Measurements from ENCODE around the gene SBF2. TPM values are rescaled to one million over a fixed set of nuclear protein-coding genes. Genes with fewer than 3 reads are reported as not detected.

SBF2 gene
- total RNA-seq, 4 donors from 2014 or later, result 29.7 to 60.4 (median 36.0) TPM

GRCh38 chr11:10114593-10115404 is 179.2 kb downstream of the SBF2 start:
- intact Hi-C loops (cut with DNase I; ENCODE audit: low total_unique reads), result no loop called here
- DNase-seq (ENCODE audit: low spot score in 2 of 2), result no peak
- WGBS, 2 donors, result 76 to 82% methylated on average over 3 of the region's 3 CpGs
- TF ChIP-seq POLR2A (IDR thresholded peaks at IDR 0.05), result no peak
- TF ChIP-seq CTCF (IDR thresholded peaks at IDR 0.05), result no peak
- H3K4me3 ChIP-seq (ENCODE audit: low read depth, poor library complexity, severe bottlenecking), result no peak overlapping the region

GRCh38 chr11:10113852-10114251 is 180.2 kb downstream of the SBF2 start:
- DNase-seq (ENCODE audit: low spot score in 2 of 2), result no peak
- no peak for TF ChIP-seq POLR2A (IDR thresholded peaks at IDR 0.05)
- TF ChIP-seq CTCF (IDR thresholded peaks at IDR 0.05), result no peak
- H3K4me3 ChIP-seq (ENCODE audit: low read depth, poor library complexity, severe bottlenecking), result no peak overlapping the region
- intact Hi-C loops (cut with DNase I; ENCODE audit: low total_unique reads), result no loop called here

DNA sequence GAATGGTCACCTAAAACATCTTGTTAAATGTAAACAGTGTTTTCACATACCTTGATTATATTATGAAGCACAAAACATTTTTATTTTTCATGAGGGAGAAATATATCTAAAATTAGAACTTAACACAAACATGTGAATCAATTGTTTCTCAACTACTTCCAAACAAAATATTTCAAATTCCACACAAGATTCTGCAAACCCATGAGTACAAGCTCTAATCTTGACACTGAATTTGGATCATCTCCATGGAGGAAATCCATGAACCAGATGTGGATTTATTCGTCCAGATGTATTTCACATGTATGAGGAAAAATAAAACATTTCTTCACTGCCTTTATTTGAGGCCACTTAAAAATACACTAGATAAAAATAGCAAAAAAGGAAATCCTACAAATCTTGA is 184.2 kb downstream of the SBF2 start:
- TF ChIP-seq POLR2A (IDR thresholded peaks at IDR 0.05), result no peak
- no peak for TF ChIP-seq CTCF (IDR thresholded peaks at IDR 0.05)
- intact Hi-C loops (cut with DNase I; ENCODE audit: low total_unique reads), result no loop called here
- WGBS, 2 donors, result 20 to 26% methylated on average over 1 of the region's 1 CpG
- DNase-seq (ENCODE audit: low spot score in 2 of 2), result peak in 1 of 2 donors; percentile 30
- no peak overlapping the region for H3K4me3 ChIP-seq (ENCODE audit: low read depth, poor library complexity, severe bottlenecking)

DNA sequence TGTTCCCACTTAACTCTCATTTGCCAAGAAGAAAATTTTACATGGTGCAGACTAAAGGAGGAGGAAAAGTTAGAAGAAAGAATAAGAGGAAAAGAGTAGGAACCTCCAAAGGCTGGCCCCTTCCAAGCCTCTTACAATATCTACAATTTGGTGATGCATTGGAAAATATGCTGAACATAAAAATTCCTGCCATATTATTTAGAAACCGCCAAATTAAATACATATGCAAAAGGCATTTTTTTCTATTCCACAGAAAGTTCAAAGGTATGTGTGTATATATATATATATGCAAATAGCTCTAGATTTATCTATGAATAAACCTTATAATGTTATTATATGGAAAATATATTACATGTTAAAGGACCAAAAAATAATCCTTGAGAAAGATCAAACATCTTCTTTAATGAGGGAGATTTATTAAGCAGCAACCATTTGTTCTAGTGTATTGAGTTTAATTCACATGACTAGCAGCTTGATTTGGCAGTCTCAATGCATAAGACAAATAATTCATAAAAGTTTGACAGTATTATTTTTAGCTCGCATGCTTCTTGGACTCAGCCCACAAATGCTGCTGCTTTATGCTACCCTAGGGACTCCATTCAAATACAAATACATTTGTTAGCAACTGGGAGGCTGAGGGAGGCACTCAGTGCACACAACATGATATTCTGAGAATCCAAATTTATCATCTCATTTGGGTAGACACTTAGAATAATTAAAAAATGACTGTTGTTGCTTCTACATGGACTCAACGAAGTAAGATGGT is 184.9 kb downstream of the SBF2 start:
- DNase-seq (ENCODE audit: low spot score in 2 of 2), result peak in 1 of 2 donors; percentile 65
- 19 to 24% methylated on average over 3 of the region's 3 CpGs for WGBS, 2 donors
- no peak for TF ChIP-seq CTCF (IDR thresholded peaks at IDR 0.05)
- TF ChIP-seq POLR2A (IDR thresholded peaks at IDR 0.05), result no peak
- intact Hi-C loops (cut with DNase I; ENCODE audit: low total_unique reads), result no loop called here
- no peak overlapping the region for H3K4me3 ChIP-seq (ENCODE audit: low read depth, poor library complexity, severe bottlenecking)

GRCh38 chr11:10107497-10107896 is 186.5 kb downstream of the SBF2 start:
- intact Hi-C loops (cut with DNase I; ENCODE audit: low total_unique reads), result no loop called here
- WGBS, 2 donors, result 51 to 56% methylated on average over 2 of the region's 2 CpGs

More at GRCh38 chr11:10107497-10107896, 186.5 kb downstream of the SBF2 start:
- TF ChIP-seq POLR2A (IDR thresholded peaks at IDR 0.05) (no peak), CTCF (IDR thresholded peaks at IDR 0.05) (no peak)
- DNase-seq (ENCODE audit: low spot score in 2 of 2), result no peak
- H3K4me3 ChIP-seq (ENCODE audit: low read depth, poor library complexity, severe bottlenecking), result no peak overlapping the region

All from lower leg skin (tissue), 4 donors.